Measurements from ENCODE around the gene ARPC2. TPM values are rescaled to one million over a fixed set of nuclear protein-coding genes. Genes with fewer than 3 reads are reported as not detected.

ARPC2 gene
- total RNA-seq, 1 experiment from 2014 or later: 213 TPM

DNA sequence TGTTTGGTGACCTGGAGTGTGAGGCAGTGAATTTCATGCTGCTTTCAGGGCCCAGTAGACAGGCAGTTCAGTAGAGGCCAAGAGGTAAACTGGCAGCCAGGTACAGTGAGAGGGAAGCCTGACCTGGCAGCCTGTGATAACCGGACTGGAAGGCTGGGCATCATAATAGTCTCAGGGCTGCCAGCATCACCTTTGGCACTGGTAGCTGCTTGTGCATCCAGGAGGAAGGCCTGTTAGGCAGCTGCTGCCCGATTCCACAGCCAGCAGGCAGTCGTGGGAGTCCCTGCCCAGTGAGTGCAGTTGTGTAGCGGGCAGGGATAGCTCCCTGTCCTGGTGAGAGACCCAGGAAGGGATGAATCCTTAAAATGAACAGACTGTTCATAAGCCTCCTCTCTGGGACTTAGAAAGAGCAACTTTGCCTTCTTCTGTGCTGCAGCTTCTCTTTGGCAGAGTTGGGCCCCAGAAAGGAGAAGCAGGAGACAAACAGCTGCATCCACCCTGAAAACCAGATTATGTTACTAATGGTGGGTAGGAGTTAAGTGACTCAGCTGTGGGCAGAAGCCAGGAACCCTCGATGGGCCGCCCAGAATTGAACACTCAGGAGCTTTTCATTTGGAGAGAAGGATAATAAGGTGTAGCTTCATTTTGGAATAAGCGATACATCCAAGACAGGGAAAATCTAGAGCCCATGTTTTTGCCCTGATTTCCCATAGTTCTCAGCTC lies 35.7 kb downstream of the ARPC2 start:
- ATAC-seq (no peak), DNase-seq (no peak)
- CTCF ChIA-PET: no interaction called here
- no peak overlapping the region for H3K4me2 ChIP-seq (ENCODE audit: low read length)
- H4K20me1 ChIP-seq (ENCODE audit: low read length): no peaks in the 10 kb centered on the region
- no peaks in the 10 kb centered on the region for H3K79me2 ChIP-seq (ENCODE audit: low read length)
- no peaks in the 10 kb centered on the region for H3K9me2 ChIP-seq (replicated peaks; ENCODE audit: low read length)
- no peaks in the 10 kb centered on the region for H3K9me3 ChIP-seq (ENCODE audit: low read length)
- intact Hi-C loops (cut with micrococcal nuclease): no loop called here
- no peak overlapping the region for H3K4me3 ChIP-seq (ENCODE audit: low read length)
- H3K9ac ChIP-seq (ENCODE audit: low read length): no peak overlapping the region
- peaks cover 63% of the 10 kb centered on the region for H3K36me3 ChIP-seq (ENCODE audit: low read depth, low read length)
- H3K27me3 ChIP-seq (ENCODE audit: low read length): no peaks in the 10 kb centered on the region
- no TSS peak for BruUV-seq (replicated peaks)
- POLR2A ChIA-PET (ENCODE audit: unreplicated experiment): no interaction called here
- H3K4me1 ChIP-seq (ENCODE audit: insufficient read depth, low read length): no peaks in the 10 kb centered on the region
- no peak overlapping the region for H3K27ac ChIP-seq (ENCODE audit: low read length)
- no peaks in the 10 kb centered on the region for H3F3A ChIP-seq (ENCODE audit: low read length, unreplicated experiment)
- no peak for TF ChIP-seq EZH2 (IDR thresholded peaks at IDR 0.05; ENCODE audit: low read length, unreplicated experiment)
- TF ChIP-seq CTCF (conservative IDR thresholded peaks at IDR 0.05; ENCODE audit: low read depth, low read length): no peak
- TF ChIP-seq EZH2phosphoT487 (IDR thresholded peaks at IDR 0.05; ENCODE audit: borderline replicate concordance, low read length): no peak
- H2AFZ ChIP-seq (ENCODE audit: low read length): no peak overlapping the region

DNA sequence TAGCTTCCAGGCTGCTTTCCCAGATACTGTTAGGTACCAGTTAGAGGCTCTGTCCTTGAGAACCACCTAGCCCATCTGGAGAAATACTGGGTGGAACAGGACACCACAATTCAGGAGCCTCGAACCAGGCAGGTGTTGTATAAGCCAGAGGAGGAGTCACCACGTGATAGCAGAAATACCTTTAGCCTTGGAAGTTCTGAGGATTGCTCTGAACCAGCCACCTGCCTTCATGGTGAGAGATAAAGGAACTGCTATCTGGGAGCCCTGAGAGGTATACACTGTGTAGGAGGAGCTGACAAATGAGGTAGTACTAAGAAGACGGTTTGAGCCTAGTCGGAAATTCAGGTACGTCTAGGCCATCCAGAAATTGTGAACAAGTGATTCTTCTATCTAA lies 36.2 kb downstream of the ARPC2 start:
- H4K20me1 ChIP-seq (ENCODE audit: low read length): no peaks in the 10 kb centered on the region
- peaks cover 58% of the 10 kb centered on the region for H3K36me3 ChIP-seq (ENCODE audit: low read depth, low read length)

More for the DNA sequence above, 36.2 kb downstream of the ARPC2 start:
- Histone ChIP-seq H3F3A (ENCODE audit: low read length, unreplicated experiment) (no peaks in the 10 kb centered on the region), H3K9me2 (replicated peaks; ENCODE audit: low read length) (no peaks in the 10 kb centered on the region), H3K9ac (ENCODE audit: low read length) (no peak overlapping the region), H3K27ac (ENCODE audit: low read length) (no peak overlapping the region), H3K27me3 (ENCODE audit: low read length) (no peaks in the 10 kb centered on the region), H3K4me1 (ENCODE audit: insufficient read depth, low read length) (no peaks in the 10 kb centered on the region), H3K9me3 (ENCODE audit: low read length) (no peaks in the 10 kb centered on the region), H3K4me3 (ENCODE audit: low read length) (no peak overlapping the region), H3K79me2 (ENCODE audit: low read length) (no peaks in the 10 kb centered on the region), H3K4me2 (ENCODE audit: low read length) (no peak overlapping the region), H2AFZ (ENCODE audit: low read length) (no peak overlapping the region)
- BruUV-seq (replicated peaks): no TSS peak
- TF ChIP-seq EZH2phosphoT487 (IDR thresholded peaks at IDR 0.05; ENCODE audit: borderline replicate concordance, low read length) (no peak), EZH2 (IDR thresholded peaks at IDR 0.05; ENCODE audit: low read length, unreplicated experiment) (no peak), CTCF (conservative IDR thresholded peaks at IDR 0.05; ENCODE audit: low read depth, low read length) (no peak)
- CTCF ChIA-PET: no interaction called here
- intact Hi-C loops (cut with micrococcal nuclease): no loop called here
- ATAC-seq: no peak
- no peak for DNase-seq
- POLR2A ChIA-PET (ENCODE audit: unreplicated experiment): interaction anchor here (0.7 kb wide), 1 partner anchor 16 kb away, joined by 18 read pairs; no protein-coding TSS in a partner anchor
